SK-N-SH (cell line): ENCODE measurements around the gene CRELD2.

Experiments
- CTCF ChIP-seq: fragments of 200-600 bp; sonication (generic); IDR thresholded peaks from 2 replicates; pipeline ENCODE4 v1.6.1; 2017; ENCODE audit warnings: antibody characterized with exemption, mild to moderate bottlenecking, moderate library complexity
- IRF3 ChIP-seq: fragments of 150-350 bp; IDR thresholded peaks from 2 replicates; pipeline ENCODE4 v1.6.1; 2016; ENCODE audit warnings: mild to moderate bottlenecking, low read depth, low read length
- TCF12 ChIP-seq: IDR thresholded peaks from 2 replicates; pipeline ENCODE4 v1.4.0; 2012
- TEAD4 ChIP-seq: IDR thresholded peaks from 2 replicates; pipeline ENCODE4 v1.4.0; 2012; ENCODE audit warnings: mild to moderate bottlenecking, borderline replicate concordance; ENCODE audit not compliant: insufficient read depth

DNA sequence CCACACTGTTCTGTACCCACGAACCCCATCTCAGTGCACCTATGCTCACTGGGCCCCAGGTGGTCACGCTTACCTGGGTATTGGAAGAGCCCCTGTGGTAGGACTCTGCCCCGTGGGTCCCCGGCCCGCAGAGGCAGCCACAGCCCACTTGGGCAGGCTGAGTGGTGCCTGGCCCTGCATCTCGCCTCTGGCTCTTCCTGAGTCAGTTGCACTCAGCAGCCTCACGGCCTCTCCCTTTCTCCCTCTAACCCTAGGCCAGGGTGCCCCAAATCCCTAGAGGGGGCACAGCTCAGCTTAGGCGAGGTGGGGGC, 9.7 kb downstream of the CRELD2 start:
- TF ChIP-seq CTCF (no peak), TCF12 (no peak), IRF3 (no peak), TEAD4 (no peak)
